ENCODE results near the gene PLD3. TPM values are rescaled to one million over a fixed set of nuclear protein-coding genes. Genes with fewer than 3 reads are reported as not detected.

The PLD3 gene
- polyA plus RNA-seq, 1 experiment = 395 TPM

DNA sequence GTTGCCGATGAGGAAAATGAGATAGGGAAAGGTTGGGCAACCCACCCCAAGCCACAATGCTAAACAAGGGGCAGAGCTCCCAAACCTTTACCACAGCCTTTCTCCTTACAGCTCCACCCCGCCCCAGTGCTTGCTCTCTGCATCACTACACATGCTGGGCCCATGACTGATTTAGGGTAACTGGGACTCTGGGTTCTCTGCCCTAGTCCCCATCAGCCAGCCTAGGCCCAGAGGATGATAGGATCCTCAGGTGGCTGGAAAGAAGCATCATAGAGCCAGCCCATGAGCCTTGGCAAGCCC lies 11.9 kb upstream of the PLD3 start:
- Histone ChIP-seq H3K4me3 (ENCODE audit: low read depth, low read length) (no peak overlapping the region), H3K9me3 (ENCODE audit: control insufficient read depth, insufficient read depth, low read length) (no peaks in the 10 kb centered on the region), H3K27ac (ENCODE audit: low read depth, low read length) (no peak overlapping the region), H3K27me3 (ENCODE audit: control insufficient read depth, insufficient read depth, low read length) (no peaks in the 10 kb centered on the region)
- CTCF ChIA-PET = interaction anchor here (1.9 kb wide), 1 partner anchor 31 kb away, joined by 4 read pairs; no protein-coding TSS in a partner anchor
- POLR2A ChIA-PET = no interaction called here
- TF ChIP-seq, protein P1, sequence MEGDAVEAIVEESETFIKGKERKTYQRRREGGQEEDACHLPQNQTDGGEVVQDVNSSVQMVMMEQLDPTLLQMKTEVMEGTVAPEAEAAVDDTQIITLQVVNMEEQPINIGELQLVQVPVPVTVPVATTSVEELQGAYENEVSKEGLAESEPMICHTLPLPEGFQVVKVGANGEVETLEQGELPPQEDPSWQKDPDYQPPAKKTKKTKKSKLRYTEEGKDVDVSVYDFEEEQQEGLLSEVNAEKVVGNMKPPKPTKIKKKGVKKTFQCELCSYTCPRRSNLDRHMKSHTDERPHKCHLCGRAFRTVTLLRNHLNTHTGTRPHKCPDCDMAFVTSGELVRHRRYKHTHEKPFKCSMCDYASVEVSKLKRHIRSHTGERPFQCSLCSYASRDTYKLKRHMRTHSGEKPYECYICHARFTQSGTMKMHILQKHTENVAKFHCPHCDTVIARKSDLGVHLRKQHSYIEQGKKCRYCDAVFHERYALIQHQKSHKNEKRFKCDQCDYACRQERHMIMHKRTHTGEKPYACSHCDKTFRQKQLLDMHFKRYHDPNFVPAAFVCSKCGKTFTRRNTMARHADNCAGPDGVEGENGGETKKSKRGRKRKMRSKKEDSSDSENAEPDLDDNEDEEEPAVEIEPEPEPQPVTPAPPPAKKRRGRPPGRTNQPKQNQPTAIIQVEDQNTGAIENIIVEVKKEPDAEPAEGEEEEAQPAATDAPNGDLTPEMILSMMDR (IDR thresholded peaks at IDR 0.05; ENCODE audit: low read depth, low read length) = no peak
- no peak for DNase-seq (ENCODE audit: low read depth, low spot score)

DNA sequence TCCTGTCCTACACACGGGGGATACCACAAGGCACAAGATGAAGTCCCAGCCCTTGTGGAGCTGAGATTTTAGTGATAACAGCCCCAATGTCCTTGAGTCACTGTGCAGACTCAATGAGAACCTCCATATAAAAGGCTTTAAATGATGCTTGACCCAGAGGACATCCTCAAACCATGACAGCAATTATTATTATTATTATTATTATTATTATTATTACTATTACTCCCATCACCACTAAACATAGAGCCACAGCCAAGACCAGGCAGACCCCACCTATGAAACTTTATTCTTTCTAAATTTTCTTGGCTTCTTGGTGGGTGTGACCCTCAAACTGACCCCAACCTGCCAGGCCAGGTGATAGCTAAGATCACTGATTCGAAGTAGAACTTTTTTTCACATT lies 11.4 kb upstream of the PLD3 start:
- POLR2A ChIA-PET = no interaction called here
- Histone ChIP-seq H3K4me3 (ENCODE audit: low read depth, low read length) (no peak overlapping the region), H3K27me3 (ENCODE audit: control insufficient read depth, insufficient read depth, low read length) (no peaks in the 10 kb centered on the region), H3K9me3 (ENCODE audit: control insufficient read depth, insufficient read depth, low read length) (no peaks in the 10 kb centered on the region), H3K27ac (ENCODE audit: low read depth, low read length) (no peak overlapping the region)
- TF ChIP-seq, protein P1 (IDR thresholded peaks at IDR 0.05; ENCODE audit: low read depth, low read length) = no peak
- DNase-seq (ENCODE audit: low read depth, low spot score) = no peak
- CTCF ChIA-PET = interaction anchor here (1.9 kb wide), 1 partner anchor 32 kb away, joined by 4 read pairs; no protein-coding TSS in a partner anchor

DNA sequence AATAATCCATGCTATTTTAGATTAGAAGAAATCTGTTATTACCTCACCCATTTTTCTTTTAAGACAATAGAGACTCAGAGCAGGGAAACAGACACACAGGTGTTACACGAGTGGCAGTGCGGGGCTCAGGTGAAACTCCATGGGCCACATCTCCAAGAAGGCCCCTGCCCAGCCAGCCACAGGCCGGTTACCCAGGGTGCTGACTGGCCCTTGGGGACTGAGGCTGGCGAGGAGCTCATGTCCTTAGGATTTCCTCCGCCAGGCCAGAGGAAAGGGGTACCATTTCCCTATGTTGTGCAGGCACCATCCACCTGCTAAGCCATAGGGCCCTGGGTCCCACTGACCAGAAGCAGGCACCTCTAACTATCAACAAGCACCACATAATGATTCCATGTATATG lies 10.9 kb upstream of the PLD3 start:
- TF ChIP-seq, protein P1 (IDR thresholded peaks at IDR 0.05; ENCODE audit: low read depth, low read length) = no peak
- Histone ChIP-seq H3K9me3 (ENCODE audit: control insufficient read depth, insufficient read depth, low read length) (no peaks in the 10 kb centered on the region), H3K27me3 (ENCODE audit: control insufficient read depth, insufficient read depth, low read length) (no peaks in the 10 kb centered on the region), H3K4me3 (ENCODE audit: low read depth, low read length) (no peak overlapping the region), H3K27ac (ENCODE audit: low read depth, low read length) (no peak overlapping the region)
- no peak for DNase-seq (ENCODE audit: low read depth, low spot score)
- POLR2A ChIA-PET = no interaction called here
- CTCF ChIA-PET = no interaction called here

DNA sequence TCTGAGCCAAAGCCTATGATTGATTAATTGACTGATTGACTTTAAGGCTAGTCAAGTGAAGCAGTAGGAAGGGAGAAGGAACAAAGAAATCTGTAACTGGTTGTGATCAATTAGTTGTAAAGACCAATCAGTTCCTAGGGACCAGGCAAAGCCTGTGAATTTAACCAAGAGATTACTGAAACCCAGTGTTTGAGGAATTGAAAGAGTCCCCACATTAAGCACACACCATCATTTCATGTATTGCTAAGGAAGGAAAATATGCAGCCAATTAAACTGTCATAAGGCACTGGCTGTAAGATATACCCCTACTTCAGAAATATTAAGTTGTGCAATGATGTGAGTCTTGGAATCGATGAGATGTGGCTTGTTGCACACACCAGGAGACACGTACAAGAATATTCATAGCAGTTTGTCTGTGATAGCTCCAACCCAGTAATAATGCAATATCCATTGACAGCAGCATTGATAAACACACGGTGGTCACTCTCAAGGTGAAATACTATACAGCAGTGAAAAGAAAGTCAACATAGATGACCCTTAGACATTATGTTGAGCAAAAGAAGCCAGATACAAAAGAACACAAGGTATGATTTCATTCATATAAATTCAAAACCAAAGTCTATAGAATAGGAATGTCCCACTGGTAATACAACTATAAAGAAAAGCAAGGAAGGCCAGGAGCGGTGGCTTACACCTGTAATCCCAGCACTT lies 9.3 kb upstream of the PLD3 start:
- Histone ChIP-seq H3K9me3 (ENCODE audit: control insufficient read depth, insufficient read depth, low read length) (no peaks in the 10 kb centered on the region), H3K27me3 (ENCODE audit: control insufficient read depth, insufficient read depth, low read length) (no peaks in the 10 kb centered on the region), H3K27ac (ENCODE audit: low read depth, low read length) (no peak overlapping the region), H3K4me3 (ENCODE audit: low read depth, low read length) (no peak overlapping the region)
- TF ChIP-seq, protein P1 (IDR thresholded peaks at IDR 0.05; ENCODE audit: low read depth, low read length) = no peak
- POLR2A ChIA-PET = no interaction called here
- CTCF ChIA-PET = no interaction called here
- no peak for DNase-seq (ENCODE audit: low read depth, low spot score)

DNA sequence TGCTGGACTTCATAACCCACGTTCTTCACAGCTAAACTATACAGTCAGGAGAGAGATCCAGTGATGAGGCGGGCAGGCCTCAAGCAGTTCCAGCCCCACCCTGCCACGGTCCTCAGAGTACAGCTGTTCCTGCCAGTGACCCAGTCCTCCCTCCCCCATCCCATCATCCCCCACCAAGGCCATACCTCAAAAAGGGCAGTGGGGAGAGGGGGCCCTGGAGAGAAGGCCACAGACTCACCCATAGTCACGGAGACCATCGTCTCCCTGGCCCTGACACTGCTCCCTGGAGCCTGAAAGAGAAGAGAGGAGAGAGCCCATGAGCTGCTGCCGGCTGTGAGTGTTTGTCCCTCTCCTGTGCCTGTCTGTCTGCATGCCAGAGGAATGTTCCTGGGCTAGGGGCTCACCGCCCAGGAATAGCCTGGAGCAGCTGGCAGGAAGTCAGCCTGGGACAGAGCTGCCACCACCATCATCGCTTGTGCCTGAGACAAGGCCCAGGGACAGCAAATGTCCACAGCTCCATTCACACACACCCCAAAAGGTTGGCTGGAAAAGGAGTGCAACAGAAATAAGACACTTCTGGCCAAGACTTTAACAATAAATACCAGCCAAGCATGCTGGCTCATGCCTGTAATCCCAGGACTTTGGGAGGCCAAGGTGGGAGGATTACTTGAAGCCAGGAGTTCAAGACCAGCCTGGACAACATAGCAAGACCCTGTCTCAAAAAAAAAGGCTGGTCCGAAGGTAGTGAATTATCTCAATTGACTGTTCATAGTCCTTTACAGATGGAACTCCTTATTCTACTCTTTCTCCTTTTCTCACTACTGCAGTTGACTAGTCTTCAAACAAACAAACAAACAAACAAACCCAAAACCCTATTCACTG lies 6.7 kb upstream of the PLD3 start:
- no peaks in the 10 kb centered on the region for H3K27me3 ChIP-seq (ENCODE audit: control insufficient read depth, insufficient read depth, low read length)
- peak overlapping the region; percentile 11 for H3K27ac ChIP-seq (ENCODE audit: low read depth, low read length)
- H3K4me3 ChIP-seq (ENCODE audit: low read depth, low read length) = no peak overlapping the region
- ChIA-PET POLR2A (no interaction called here), CTCF (interaction anchor here (1.3 kb wide), 1 partner anchor 37 kb away, joined by 7 read pairs; no protein-coding TSS in a partner anchor)
- H3K9me3 ChIP-seq (ENCODE audit: control insufficient read depth, insufficient read depth, low read length) = no peaks in the 10 kb centered on the region
- DNase-seq (ENCODE audit: low read depth, low spot score) = no peak
- TF ChIP-seq, protein P1 (IDR thresholded peaks at IDR 0.05; ENCODE audit: low read depth, low read length) = no peak
